Stimulated activated naive CD8-positive, alpha-beta T cell treated with anti-CD3 and anti-CD28 coated beads, Interleukin-15, Interleukin-2, amounts not matched to agents 100 ng/mL and 50 ng/mL, for 24 hours (primary cell): ENCODE data around the gene VEPH1.
"Not testable (repeated sequence)": the region's sequence is repeated elsewhere in the genome, so short reads cannot be mapped to it uniquely, and the experiment has no call there.

ENCODE experiments used
- H3K27ac Mint-ChIP-seq: one replicate; pipeline ENCODE4 v1.8.0; 2021; ENCODE audit warnings: mild to moderate bottlenecking, mixed read lengths
- H3K27me3 Mint-ChIP-seq: one replicate; pipeline ENCODE4 v1.8.0; 2021; ENCODE audit warnings: mixed read lengths
- H3K36me3 Mint-ChIP-seq: one replicate; pipeline ENCODE4 v1.8.0; 2021; ENCODE audit warnings: low read depth, mixed read lengths
- H3K4me1 Mint-ChIP-seq: one replicate; pipeline ENCODE4 v1.8.0; 2021; ENCODE audit warnings: low read depth, mixed read lengths
- H3K4me3 Mint-ChIP-seq: one replicate; pipeline ENCODE4 v1.8.0; 2021; ENCODE audit warnings: mild to moderate bottlenecking, mixed read lengths
- H3K9me3 Mint-ChIP-seq: one replicate; pipeline ENCODE4 v1.8.0; 2021; ENCODE audit warnings: mixed read lengths

The VEPH1 gene

DNA sequence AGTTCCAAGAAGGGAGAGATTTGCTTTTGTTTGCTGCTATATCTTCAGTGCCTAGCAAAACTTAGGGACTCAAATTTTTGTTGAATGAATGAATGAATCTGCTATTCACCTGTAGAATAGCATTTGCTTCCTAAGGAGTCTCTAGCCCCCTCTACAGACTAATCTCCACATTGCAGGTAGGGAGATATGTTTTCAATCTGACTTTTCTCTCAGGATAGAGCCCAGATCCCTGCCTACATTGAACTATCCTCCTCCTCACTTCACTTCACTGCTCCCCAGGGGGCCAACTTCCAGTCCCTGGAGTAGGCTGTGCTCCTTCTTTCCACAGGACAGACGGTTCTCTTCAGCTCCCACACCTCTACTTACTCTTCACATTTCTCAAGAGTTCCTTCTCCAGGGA lies 148.5 kb downstream of the VEPH1 start:
- Mint-ChIP-seq H3K36me3 (no peaks in the 10 kb centered on the region), H3K4me1 (no peaks in the 10 kb centered on the region), H3K27me3 (peaks cover 3% of the 10 kb centered on the region), H3K27ac (no peak overlapping the region), H3K4me3 (no peak overlapping the region), H3K9me3 (peaks cover 1% of the 10 kb centered on the region)

DNA sequence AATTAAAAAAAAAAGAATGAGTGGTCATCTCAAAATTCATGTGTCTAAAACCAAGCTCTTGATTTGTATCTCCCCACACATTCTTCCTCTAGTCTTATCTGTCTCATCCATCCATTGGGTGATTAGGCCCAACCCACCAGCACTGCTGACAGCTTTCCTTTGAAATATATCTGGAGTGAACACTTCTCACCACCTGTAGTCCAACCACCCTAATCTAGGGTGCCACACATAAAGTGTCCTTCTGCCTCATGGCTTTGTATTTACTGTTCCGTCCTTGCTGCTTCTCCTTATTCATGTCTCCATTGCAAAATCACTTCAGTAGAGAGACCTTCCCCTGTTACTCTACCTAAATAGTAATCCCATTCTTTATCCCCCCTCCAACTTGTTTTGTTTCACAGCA lies 149.0 kb downstream of the VEPH1 start:
- Mint-ChIP-seq H3K36me3 (no peaks in the 10 kb centered on the region), H3K27me3 (peaks cover 3% of the 10 kb centered on the region), H3K4me1 (no peaks in the 10 kb centered on the region), H3K9me3 (peaks cover 6% of the 10 kb centered on the region), H3K27ac (no peak overlapping the region), H3K4me3 (no peak overlapping the region)

DNA sequence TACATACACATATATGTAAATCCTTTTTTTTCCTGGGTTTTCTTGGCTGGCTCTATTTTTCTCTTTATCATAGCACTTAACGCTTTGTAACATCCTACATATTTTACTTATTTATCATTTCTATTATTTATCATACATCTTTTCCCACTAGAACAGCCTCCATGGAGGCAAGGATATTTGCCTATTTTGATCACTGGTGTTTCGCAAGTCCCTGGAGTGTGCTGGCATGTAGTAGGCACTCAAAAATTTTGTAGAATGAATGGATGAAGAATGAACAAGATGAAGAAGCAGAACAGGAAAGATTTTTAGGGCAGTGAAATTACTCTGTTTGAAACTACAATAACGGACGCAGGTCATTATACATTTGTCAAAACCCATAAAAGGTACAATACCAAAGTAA lies 149.6 kb downstream of the VEPH1 start:
- peaks cover 9% of the 10 kb centered on the region for H3K9me3 Mint-ChIP-seq
- H3K27ac Mint-ChIP-seq, result no peak overlapping the region
- H3K4me1 Mint-ChIP-seq, result no peaks in the 10 kb centered on the region
- peaks cover 3% of the 10 kb centered on the region for H3K27me3 Mint-ChIP-seq
- no peak overlapping the region for H3K4me3 Mint-ChIP-seq
- H3K36me3 Mint-ChIP-seq, result no peaks in the 10 kb centered on the region

DNA sequence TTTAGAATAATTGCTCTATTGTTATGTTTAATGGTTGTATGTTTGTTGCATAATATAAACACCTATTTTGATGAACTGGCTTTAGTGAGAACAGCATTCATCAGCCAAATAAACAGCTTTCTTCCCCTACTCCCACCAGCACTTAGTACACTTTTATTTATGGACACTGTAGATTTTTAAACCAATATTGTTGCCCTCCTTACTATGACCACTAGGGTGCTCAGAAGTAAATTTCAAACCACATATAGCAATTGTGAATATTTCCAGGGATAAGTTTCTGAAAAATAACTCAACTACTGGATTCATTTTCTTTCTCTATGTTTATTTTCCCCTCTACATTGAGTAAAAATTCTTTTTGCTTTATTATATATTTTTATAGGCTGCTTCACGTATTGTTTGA lies 151.2 kb downstream of the VEPH1 start:
- no peak overlapping the region for H3K4me3 Mint-ChIP-seq
- H3K9me3 Mint-ChIP-seq, result peaks cover 14% of the 10 kb centered on the region
- no peak overlapping the region for H3K27ac Mint-ChIP-seq
- H3K4me1 Mint-ChIP-seq, result no peaks in the 10 kb centered on the region
- no peaks in the 10 kb centered on the region for H3K36me3 Mint-ChIP-seq
- peaks cover 3% of the 10 kb centered on the region for H3K27me3 Mint-ChIP-seq

DNA sequence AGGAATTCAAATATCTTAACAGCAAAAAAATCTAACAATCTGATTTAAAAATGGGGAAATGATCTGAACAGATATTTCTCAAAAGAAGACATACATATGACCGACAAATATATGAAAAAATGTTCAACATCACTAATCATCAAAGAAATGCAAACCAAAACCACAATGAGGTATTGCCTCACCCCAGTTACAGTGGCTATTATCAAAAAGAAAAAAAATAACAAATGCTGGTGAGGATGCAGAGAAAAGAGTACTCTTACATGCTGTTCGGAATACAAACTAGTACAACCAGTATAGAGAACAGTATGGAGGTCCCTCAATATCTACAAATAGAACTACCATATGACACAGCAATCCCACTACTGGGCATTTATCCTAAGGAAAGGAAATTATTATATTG lies 152.6 kb downstream of the VEPH1 start:
- not testable (repeated sequence) for H3K27ac Mint-ChIP-seq, H3K4me1 Mint-ChIP-seq, H3K36me3 Mint-ChIP-seq, H3K4me3 Mint-ChIP-seq, H3K27me3 Mint-ChIP-seq
- H3K9me3 Mint-ChIP-seq, result peaks cover 14% of the 10 kb centered on the region

- not testable (repeated sequence) for H3K36me3 Mint-ChIP-seq, H3K4me3 Mint-ChIP-seq, H3K4me1 Mint-ChIP-seq, H3K27ac Mint-ChIP-seq, H3K27me3 Mint-ChIP-seq
- peaks cover 14% of the 10 kb centered on the region for H3K9me3 Mint-ChIP-seq
These were observed 154.7 kb downstream of the VEPH1 start for GRCh38 chr3:157348304-157349075.

GRCh38 chr3:157347577-157348303 lies 155.5 kb downstream of the VEPH1 start:
- Mint-ChIP-seq H3K27ac (no peak overlapping the region), H3K9me3 (peaks cover 18% of the 10 kb centered on the region), H3K36me3 (no peaks in the 10 kb centered on the region), H3K27me3 (no peaks in the 10 kb centered on the region), H3K4me1 (no peaks in the 10 kb centered on the region), H3K4me3 (no peak overlapping the region)

DNA sequence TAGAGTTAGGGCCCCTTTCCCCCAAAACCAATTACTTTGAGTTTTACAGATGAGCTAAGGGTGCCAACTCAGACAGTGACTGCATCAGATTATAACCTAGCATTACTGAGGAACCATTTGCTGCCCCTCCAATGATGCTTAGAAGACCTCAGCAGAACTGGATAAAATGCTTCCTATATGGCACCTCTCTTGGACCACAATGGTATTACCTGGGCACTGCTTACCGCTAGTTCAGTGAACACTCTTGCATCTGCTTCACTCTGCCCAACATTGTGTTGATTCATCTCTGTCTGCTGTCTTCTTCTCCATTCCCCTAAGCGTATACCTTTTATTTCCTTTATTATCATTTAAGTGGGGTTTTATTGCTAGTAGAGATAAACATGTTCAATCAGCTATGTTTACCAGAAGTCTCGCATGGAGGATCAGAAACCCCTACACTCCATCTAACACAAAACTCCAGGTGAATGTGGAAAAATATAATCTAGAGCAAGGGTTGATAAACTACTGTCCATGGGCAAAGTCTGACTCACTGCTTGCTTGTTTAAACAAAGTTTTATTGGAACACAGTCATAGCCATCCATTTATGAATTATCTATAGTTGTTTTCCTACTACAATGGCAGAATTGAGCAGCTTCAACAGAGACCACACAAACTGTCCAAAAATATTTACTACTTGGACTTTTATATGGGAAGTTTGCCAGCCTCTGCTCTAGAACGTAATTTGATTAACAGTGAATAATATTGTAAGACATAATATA lies 166.8 kb downstream of the VEPH1 start:
- Mint-ChIP-seq H3K4me1 (no peaks in the 10 kb centered on the region), H3K9me3 (peaks cover 6% of the 10 kb centered on the region), H3K27me3 (no peaks in the 10 kb centered on the region), H3K36me3 (no peaks in the 10 kb centered on the region), H3K4me3 (no peak overlapping the region), H3K27ac (no peak overlapping the region)

DNA sequence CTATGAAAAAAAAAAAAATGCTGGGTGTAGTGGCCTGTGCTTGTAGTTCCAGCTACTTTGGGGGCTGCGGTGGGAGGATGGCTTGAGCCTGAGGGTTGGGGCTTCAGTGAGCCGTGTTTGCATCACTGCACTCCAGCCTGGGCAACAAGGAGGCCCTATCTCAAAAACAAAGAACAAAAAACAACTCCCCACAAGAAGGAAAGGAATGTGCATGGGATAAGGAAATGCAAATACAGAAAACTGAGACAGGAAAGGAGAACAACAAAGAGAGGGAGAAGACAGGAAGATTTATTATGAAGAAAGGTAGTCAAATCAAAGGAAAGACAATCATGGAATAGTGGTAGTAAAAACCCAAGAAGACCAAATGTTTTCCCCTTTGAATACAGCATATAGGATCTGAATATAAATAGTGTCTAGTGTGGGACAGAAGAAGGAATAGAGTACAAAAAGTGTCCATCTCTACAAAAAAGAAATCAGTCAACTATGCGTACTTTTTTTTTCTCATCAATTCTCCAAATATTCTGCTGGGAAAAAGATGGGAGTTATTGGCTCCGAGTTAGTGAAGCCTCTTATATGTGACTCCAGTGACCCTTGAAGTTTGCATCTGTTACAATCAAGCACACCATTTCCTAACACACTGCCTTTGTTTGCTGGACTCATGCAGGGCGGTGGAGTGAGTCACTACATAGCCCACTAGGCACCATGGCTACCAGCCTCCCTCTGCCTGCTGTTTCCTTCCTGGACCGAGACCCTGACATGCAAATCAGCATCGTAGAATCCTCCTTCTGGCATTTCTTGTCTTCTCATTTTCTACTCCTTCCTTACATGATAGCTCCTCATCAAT lies 167.8 kb downstream of the VEPH1 start:
- H3K27me3 Mint-ChIP-seq, result no peaks in the 10 kb centered on the region
- no peaks in the 10 kb centered on the region for H3K36me3 Mint-ChIP-seq
- H3K27ac Mint-ChIP-seq, result no peak overlapping the region
- H3K4me1 Mint-ChIP-seq, result no peaks in the 10 kb centered on the region
- no peak overlapping the region for H3K4me3 Mint-ChIP-seq
- no peaks in the 10 kb centered on the region for H3K9me3 Mint-ChIP-seq

- H3K4me1 Mint-ChIP-seq, result no peaks in the 10 kb centered on the region
- no peaks in the 10 kb centered on the region for H3K9me3 Mint-ChIP-seq
- no peak overlapping the region for H3K4me3 Mint-ChIP-seq
- H3K36me3 Mint-ChIP-seq, result no peaks in the 10 kb centered on the region
- H3K27me3 Mint-ChIP-seq, result no peaks in the 10 kb centered on the region
- H3K27ac Mint-ChIP-seq, result no peak overlapping the region
These were observed 169.6 kb downstream of the VEPH1 start for GRCh38 chr3:157333551-157333991.

- Mint-ChIP-seq H3K27ac (no peak overlapping the region), H3K27me3 (no peaks in the 10 kb centered on the region), H3K36me3 (peaks cover 1% of the 10 kb centered on the region), H3K4me3 (no peak overlapping the region), H3K9me3 (peaks cover 2% of the 10 kb centered on the region), H3K4me1 (no peaks in the 10 kb centered on the region)
These were observed 173.0 kb downstream of the VEPH1 start for GRCh38 chr3:157330206-157330605.

DNA sequence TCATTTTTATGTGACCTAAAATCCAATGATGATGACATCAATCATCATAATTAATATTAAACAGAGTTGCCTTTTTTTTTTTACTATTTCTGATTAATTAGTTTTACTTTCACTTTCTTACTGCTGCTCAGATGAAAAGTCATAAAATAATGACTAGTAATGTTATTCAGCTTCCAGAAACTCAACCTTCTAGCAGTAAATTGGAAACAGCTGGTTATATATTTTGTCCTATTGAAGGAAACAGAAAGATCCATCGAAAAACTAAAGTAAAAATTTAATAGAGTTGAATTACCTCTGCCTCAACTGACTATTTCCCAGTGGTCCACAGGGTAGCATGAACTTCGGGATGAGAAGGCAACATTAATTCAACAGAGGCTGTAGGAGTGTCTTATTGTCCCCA lies 173.7 kb downstream of the VEPH1 start:
- H3K27ac Mint-ChIP-seq, result no peak overlapping the region
- no peak overlapping the region for H3K4me3 Mint-ChIP-seq
- H3K9me3 Mint-ChIP-seq, result peaks cover 4% of the 10 kb centered on the region

GRCh38 chr3:157327837-157328236 lies 175.4 kb downstream of the VEPH1 start:
- H3K9me3 Mint-ChIP-seq, result peaks cover 4% of the 10 kb centered on the region
- H3K36me3 Mint-ChIP-seq, result peaks cover 4% of the 10 kb centered on the region
- H3K27me3 Mint-ChIP-seq, result no peaks in the 10 kb centered on the region
- H3K4me3 Mint-ChIP-seq, result no peak overlapping the region
- no peaks in the 10 kb centered on the region for H3K4me1 Mint-ChIP-seq
- H3K27ac Mint-ChIP-seq, result no peak overlapping the region

More for the DNA sequence above, 173.7 kb downstream of the VEPH1 start:
- H3K36me3 Mint-ChIP-seq, result peaks cover 4% of the 10 kb centered on the region
- H3K27me3 Mint-ChIP-seq, result no peaks in the 10 kb centered on the region
- H3K4me1 Mint-ChIP-seq, result no peaks in the 10 kb centered on the region

DNA sequence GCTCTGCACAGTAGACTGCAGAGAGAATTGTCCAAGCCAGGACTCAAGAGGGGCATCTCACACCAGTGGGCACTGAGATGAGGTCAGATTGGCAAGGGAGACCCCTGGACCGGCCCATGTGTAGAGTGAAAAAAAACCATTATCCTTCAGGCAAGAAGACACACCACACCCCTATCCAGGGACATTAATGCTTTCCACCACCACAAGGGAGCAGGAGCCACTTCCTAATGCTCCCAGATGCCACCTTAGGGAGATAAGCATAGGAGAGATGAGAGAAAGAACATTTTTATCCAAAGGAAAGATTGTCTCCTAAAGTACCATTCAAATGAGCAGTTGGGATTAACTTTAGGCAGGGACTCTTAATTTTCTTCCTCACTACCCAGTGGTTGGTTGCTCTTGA lies 176.2 kb downstream of the VEPH1 start:
- Mint-ChIP-seq H3K9me3 (peaks cover 4% of the 10 kb centered on the region), H3K4me3 (no peak overlapping the region), H3K27ac (no peak overlapping the region), H3K27me3 (no peaks in the 10 kb centered on the region), H3K36me3 (peaks cover 4% of the 10 kb centered on the region), H3K4me1 (no peaks in the 10 kb centered on the region)
